Mammary epithelial cell (primary cell): ENCODE data around the gene MTHFS.

Experiments used
- EZH2 ChIP-seq: IDR thresholded peaks from 2 replicates; pipeline ENCODE4 v1.6.1; 2012; ENCODE audit warnings: low read length, inconsistent platforms, borderline replicate concordance
- TF ChIP-seq, protein P1 (sequence below), 2 donors: IDR thresholded peaks in 1 of 2; conservative IDR thresholded peaks in 1 of 2; 2 replicates each; pipeline ENCODE4 v1.5.1; 2011 to 2012; ENCODE audit warnings: inconsistent platforms in 2 of 2, low read length in 2 of 2, mild to moderate bottlenecking in 2 of 2, control low read depth in 1 of 2, low read depth in 1 of 2; ENCODE audit not compliant: insufficient read depth in 1 of 2; ENCODE audit errors: extremely low read depth in 1 of 2

- TF ChIP-seq, protein P1, sequence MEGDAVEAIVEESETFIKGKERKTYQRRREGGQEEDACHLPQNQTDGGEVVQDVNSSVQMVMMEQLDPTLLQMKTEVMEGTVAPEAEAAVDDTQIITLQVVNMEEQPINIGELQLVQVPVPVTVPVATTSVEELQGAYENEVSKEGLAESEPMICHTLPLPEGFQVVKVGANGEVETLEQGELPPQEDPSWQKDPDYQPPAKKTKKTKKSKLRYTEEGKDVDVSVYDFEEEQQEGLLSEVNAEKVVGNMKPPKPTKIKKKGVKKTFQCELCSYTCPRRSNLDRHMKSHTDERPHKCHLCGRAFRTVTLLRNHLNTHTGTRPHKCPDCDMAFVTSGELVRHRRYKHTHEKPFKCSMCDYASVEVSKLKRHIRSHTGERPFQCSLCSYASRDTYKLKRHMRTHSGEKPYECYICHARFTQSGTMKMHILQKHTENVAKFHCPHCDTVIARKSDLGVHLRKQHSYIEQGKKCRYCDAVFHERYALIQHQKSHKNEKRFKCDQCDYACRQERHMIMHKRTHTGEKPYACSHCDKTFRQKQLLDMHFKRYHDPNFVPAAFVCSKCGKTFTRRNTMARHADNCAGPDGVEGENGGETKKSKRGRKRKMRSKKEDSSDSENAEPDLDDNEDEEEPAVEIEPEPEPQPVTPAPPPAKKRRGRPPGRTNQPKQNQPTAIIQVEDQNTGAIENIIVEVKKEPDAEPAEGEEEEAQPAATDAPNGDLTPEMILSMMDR (conservative IDR thresholded peaks at IDR 0.05 in 1 of 2, IDR thresholded peaks at IDR 0.05 in 1 of 2; ENCODE audit: extremely low read depth in 1 of 2, insufficient read depth in 1 of 2, low read depth in 1 of 2, low read length in 2 of 2) = no peak
- TF ChIP-seq EZH2 = no peak
These were observed 13.1 kb downstream of the MTHFS start for GRCh38 chr15:79883579-79884203.
